Breast epithelium (tissue), 3 donors: ENCODE results near the gene OR1F1.

Experiments
- POLR2A ChIP-seq: fragments of 450-650 bp; IDR thresholded peaks from one replicate; pipeline ENCODE4 v1.6.1; 2016; ENCODE audit warnings: antibody characterized with exemption, mild to moderate bottlenecking, moderate library complexity
- POLR2AphosphoS5 ChIP-seq, 3 donors: sonication (generic); formaldehyde crosslinking; IDR thresholded peaks; one replicate each; pipeline ENCODE4 v1.6.1; 2017; ENCODE audit warnings: antibody characterized with exemption in 3 of 3
- TF ChIP-seq, protein P1 (sequence below), 3 donors: fragments of 450-650 bp; IDR thresholded peaks; one replicate each; pipeline ENCODE4 v1.5.1; 2016 to 2017; ENCODE audit warnings: antibody characterized with exemption in 3 of 3, mild to moderate bottlenecking in 3 of 3, moderate library complexity in 3 of 3

DNA sequence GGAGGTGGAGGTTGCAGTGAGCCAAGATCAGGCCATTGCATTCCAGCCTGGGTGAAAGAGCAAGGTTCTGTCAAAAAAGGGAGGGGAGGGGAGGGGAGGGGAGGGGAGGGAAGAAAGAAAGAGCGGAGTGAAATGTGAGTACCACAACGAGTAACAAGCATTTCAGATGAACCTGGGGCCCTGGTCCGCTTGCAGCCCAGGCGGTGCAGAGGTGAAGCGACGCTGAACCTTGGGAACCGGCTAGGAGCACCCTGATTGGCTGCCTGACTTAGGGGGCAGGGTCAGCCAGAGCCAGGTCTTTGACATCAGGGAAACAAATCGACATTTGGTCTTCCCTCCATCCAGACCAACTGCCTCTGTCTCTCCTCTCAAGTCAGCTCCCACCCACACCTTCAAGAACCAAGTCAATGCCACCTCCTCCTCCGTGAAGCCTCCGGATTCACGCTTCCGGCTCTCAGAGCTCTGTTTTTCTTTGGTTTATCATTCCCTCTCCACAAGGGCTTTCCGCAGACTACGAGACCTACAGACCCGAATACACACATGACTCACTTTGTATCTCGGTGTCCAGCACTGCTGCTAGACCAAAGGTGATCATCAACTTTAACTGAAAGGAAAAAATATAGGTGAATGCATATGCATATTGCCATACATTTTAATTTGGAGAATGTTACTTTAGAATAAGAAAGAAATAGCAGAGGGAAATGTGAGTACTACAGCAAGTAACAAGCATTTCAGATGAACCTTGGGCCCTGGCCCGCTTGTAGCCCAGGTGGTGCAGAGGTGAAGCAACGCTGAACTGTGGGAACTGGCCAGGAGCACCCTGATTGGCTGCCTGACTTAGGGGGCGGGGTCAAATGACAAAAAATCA lies 19.3 kb downstream of the OR1F1 start:
- TF ChIP-seq POLR2AphosphoS5 (IDR thresholded peaks at IDR 0.05) = no peak
- TF ChIP-seq, protein P1, sequence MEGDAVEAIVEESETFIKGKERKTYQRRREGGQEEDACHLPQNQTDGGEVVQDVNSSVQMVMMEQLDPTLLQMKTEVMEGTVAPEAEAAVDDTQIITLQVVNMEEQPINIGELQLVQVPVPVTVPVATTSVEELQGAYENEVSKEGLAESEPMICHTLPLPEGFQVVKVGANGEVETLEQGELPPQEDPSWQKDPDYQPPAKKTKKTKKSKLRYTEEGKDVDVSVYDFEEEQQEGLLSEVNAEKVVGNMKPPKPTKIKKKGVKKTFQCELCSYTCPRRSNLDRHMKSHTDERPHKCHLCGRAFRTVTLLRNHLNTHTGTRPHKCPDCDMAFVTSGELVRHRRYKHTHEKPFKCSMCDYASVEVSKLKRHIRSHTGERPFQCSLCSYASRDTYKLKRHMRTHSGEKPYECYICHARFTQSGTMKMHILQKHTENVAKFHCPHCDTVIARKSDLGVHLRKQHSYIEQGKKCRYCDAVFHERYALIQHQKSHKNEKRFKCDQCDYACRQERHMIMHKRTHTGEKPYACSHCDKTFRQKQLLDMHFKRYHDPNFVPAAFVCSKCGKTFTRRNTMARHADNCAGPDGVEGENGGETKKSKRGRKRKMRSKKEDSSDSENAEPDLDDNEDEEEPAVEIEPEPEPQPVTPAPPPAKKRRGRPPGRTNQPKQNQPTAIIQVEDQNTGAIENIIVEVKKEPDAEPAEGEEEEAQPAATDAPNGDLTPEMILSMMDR (IDR thresholded peaks at IDR 0.05) = no peak
- TF ChIP-seq POLR2A = no peak
